IMR-90 (cell line): ENCODE measurements around the gene NRN1.

Experiments used
- ELK1 ChIP-seq: fragments of 150-350 bp; IDR thresholded peaks from 2 replicates; pipeline ENCODE4 v1.6.1; 2016; ENCODE audit warnings: low read depth, mild to moderate bottlenecking, low read length, moderate library complexity, borderline replicate concordance
- MAZ ChIP-seq: IDR thresholded peaks from 2 replicates; pipeline ENCODE4 v1.6.1; 2012; ENCODE audit warnings: low read depth, mild to moderate bottlenecking, low read length, improper control_type of control experiment, moderate library complexity, borderline replicate concordance
- POLR2A ChIP-seq: IDR thresholded peaks from 2 replicates; pipeline ENCODE4 v1.6.1; 2012; ENCODE audit warnings: mild to moderate bottlenecking, low read depth, low read length
- RAD21 ChIP-seq: IDR thresholded peaks from 2 replicates; pipeline ENCODE4 v1.6.1; 2012; ENCODE audit warnings: low read length, improper control_type of control experiment
- RFX5 ChIP-seq: IDR thresholded peaks from 2 replicates; pipeline ENCODE4 v1.8.0; 2012; ENCODE audit warnings: low read depth, mild to moderate bottlenecking, low read length, moderate library complexity
- SMC3 ChIP-seq: fragments of 150-350 bp; IDR thresholded peaks from 2 replicates; pipeline ENCODE4 v1.6.1; 2016; ENCODE audit warnings: low read depth, mild to moderate bottlenecking, antibody characterized with exemption, low read length, moderate library complexity
- TF ChIP-seq, protein P1 (sequence below): conservative IDR thresholded peaks from 2 replicates; pipeline ENCODE4 v1.5.1; 2012; ENCODE audit warnings: mild to moderate bottlenecking, low read depth, low read length, improper control_type of control experiment

DNA sequence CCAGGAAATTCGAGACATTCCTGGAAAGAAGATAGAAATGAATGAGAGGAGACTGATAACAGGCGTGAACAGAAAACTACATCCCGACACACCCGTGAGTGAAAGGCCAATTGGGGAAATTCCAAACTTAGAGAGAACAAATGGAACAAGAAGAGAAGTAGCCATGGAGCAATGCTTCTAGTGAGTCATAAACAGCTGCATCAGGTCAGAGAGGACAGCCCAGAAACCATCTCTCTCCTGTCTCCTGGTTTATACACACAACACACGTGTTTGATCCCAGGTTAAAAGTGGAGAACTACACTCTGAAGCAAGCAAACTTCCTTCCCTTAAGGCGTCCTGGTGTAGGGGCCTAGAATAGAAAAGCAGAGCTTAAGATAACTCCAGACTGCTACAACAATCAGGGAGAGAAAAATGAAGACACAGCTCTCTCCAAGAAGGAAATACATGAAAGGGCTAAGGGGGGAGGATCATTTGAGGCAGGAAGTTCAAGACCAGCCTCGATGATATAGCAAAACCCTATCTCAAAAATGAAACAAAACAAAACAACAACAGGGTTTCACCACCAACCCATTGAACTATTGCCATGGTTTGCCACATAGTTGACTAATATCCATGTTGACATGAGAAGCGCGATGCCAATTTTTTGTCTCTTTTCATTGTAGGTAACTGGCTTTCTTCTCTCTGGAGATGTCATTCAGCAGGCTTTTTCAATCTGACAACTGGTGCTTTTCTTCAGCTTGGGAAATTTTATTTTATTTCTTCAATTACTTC, 26.9 kb downstream of the NRN1 start:
- TF ChIP-seq, protein P1, sequence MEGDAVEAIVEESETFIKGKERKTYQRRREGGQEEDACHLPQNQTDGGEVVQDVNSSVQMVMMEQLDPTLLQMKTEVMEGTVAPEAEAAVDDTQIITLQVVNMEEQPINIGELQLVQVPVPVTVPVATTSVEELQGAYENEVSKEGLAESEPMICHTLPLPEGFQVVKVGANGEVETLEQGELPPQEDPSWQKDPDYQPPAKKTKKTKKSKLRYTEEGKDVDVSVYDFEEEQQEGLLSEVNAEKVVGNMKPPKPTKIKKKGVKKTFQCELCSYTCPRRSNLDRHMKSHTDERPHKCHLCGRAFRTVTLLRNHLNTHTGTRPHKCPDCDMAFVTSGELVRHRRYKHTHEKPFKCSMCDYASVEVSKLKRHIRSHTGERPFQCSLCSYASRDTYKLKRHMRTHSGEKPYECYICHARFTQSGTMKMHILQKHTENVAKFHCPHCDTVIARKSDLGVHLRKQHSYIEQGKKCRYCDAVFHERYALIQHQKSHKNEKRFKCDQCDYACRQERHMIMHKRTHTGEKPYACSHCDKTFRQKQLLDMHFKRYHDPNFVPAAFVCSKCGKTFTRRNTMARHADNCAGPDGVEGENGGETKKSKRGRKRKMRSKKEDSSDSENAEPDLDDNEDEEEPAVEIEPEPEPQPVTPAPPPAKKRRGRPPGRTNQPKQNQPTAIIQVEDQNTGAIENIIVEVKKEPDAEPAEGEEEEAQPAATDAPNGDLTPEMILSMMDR, result no peak
- TF ChIP-seq RAD21, result no peak
- TF ChIP-seq POLR2A, result no peak
- no peak for TF ChIP-seq RFX5
- no peak for TF ChIP-seq SMC3
- TF ChIP-seq ELK1, result no peak
- TF ChIP-seq MAZ, result no peak
